ENCODE measurements around the gene MMP14. TPM values are rescaled to one million over a fixed set of nuclear protein-coding genes. Genes with fewer than 3 reads are reported as not detected.
"Not testable (repeated sequence)": the region's sequence is repeated elsewhere in the genome, so short reads cannot be mapped to it uniquely, and the experiment has no call there.

MMP14 gene
- total RNA-seq, 2 experiments from 2014 or later: 2.8 to 9.0 TPM

GRCh38 chr14:22854963-22855724 lies 18.8 kb downstream of the MMP14 start:
- ChIA-PET CTCF (ENCODE audit: unreplicated experiment) (interaction anchor here (0.7 to 1.0 kb wide), 3 partner anchors 10 to 285 kb away, joined by 3 to 4 read pairs (median 3); partner anchors contain the start of gene LRP10), POLR2A (interaction anchor here (0.6 to 6.0 kb wide), 12 partner anchors 9 to 81 kb away, joined by 3 to 42 read pairs (median 3); partner anchors contain the start of genes LRP10 and RBM23)
- no peak for DNase-seq (ENCODE audit: low spot score)
- H3K4me3 ChIP-seq (ENCODE audit: low read depth, low read length, poor library complexity, severe bottlenecking): no peak overlapping the region
- no peak overlapping the region for H2AFZ ChIP-seq (ENCODE audit: low read length)
- no peaks in the 10 kb centered on the region for H3K9me2 ChIP-seq (ENCODE audit: insufficient read depth, low read length)
- H3K4me1 ChIP-seq (ENCODE audit: insufficient read depth, low read length, poor library complexity, severe bottlenecking): peaks cover 13% of the 10 kb centered on the region
- H3K9me3 ChIP-seq (ENCODE audit: low read length): no peaks in the 10 kb centered on the region
- intact Hi-C loops (cut with micrococcal nuclease; ENCODE audit: unreplicated experiment): loop anchor here (5.0 kb wide), 1 partner anchor 268 kb away; the partner anchor contains the start of gene DAD1
- no peaks in the 10 kb centered on the region for H3K79me2 ChIP-seq (ENCODE audit: insufficient read depth, low read depth, low read length)
- H3K4me2 ChIP-seq (ENCODE audit: low read length): no peak overlapping the region
- H3K36me3 ChIP-seq (ENCODE audit: insufficient read depth, low read length): no peaks in the 10 kb centered on the region
- H3K27ac ChIP-seq (ENCODE audit: low read depth, low read length, poor library complexity, severe bottlenecking): no peak overlapping the region
- no peaks in the 10 kb centered on the region for H4K20me1 ChIP-seq (ENCODE audit: insufficient read depth, low read length)
- BruUV-seq (replicated peaks): no TSS peak
- no peak for TF ChIP-seq EZH2phosphoT487 (IDR thresholded peaks at IDR 0.05; ENCODE audit: borderline replicate concordance, low read depth, low read length)
- TF ChIP-seq CTCF (conservative IDR thresholded peaks at IDR 0.05; ENCODE audit: low read length): no peak

GRCh38 chr14:22856428-22856827 lies 20.0 kb downstream of the MMP14 start:
- POLR2A ChIA-PET: no interaction called here

GRCh38 chr14:22860377-22860776 lies 24.0 kb downstream of the MMP14 start:
- H4K20me1 ChIP-seq (ENCODE audit: insufficient read depth, low read length); H3K4me2 ChIP-seq (ENCODE audit: low read length); intact Hi-C loops (cut with micrococcal nuclease; ENCODE audit: unreplicated experiment); H3K4me1 ChIP-seq (ENCODE audit: insufficient read depth, low read length, poor library complexity, severe bottlenecking); H3K9me3 ChIP-seq (ENCODE audit: low read length); H3K9me2 ChIP-seq (ENCODE audit: insufficient read depth, low read length); H3K27ac ChIP-seq (ENCODE audit: low read depth, low read length, poor library complexity, severe bottlenecking); H3K4me3 ChIP-seq (ENCODE audit: low read depth, low read length, poor library complexity, severe bottlenecking); H2AFZ ChIP-seq (ENCODE audit: low read length); DNase-seq (ENCODE audit: low spot score); BruUV-seq (replicated peaks); H3K36me3 ChIP-seq (ENCODE audit: insufficient read depth, low read length); H3K79me2 ChIP-seq (ENCODE audit: insufficient read depth, low read depth, low read length): not testable (repeated sequence)
- CTCF ChIA-PET (ENCODE audit: unreplicated experiment): interaction anchor here (0.6 kb wide), 1 partner anchor 271 kb away, joined by 4 read pairs; no protein-coding TSS in a partner anchor
- POLR2A ChIA-PET: interaction anchor here (0.6 to 1.5 kb wide), 12 partner anchors 11 to 509 kb away, joined by 3 to 9 read pairs (median 3); partner anchors contain the start of genes BCL2L2 and LRP10

More at GRCh38 chr14:22856428-22856827, 20.0 kb downstream of the MMP14 start:
- H4K20me1 ChIP-seq (ENCODE audit: insufficient read depth, low read length): no peaks in the 10 kb centered on the region
- H3K9me3 ChIP-seq (ENCODE audit: low read length): no peaks in the 10 kb centered on the region
- intact Hi-C loops (cut with micrococcal nuclease; ENCODE audit: unreplicated experiment): no loop called here
- no peak overlapping the region for H3K27ac ChIP-seq (ENCODE audit: low read depth, low read length, poor library complexity, severe bottlenecking)
- no peaks in the 10 kb centered on the region for H3K9me2 ChIP-seq (ENCODE audit: insufficient read depth, low read length)
- BruUV-seq (replicated peaks): no TSS peak
- H3K79me2 ChIP-seq (ENCODE audit: insufficient read depth, low read depth, low read length): no peaks in the 10 kb centered on the region
- TF ChIP-seq CTCF (conservative IDR thresholded peaks at IDR 0.05; ENCODE audit: low read length): no peak
- no peak for TF ChIP-seq EZH2phosphoT487 (IDR thresholded peaks at IDR 0.05; ENCODE audit: borderline replicate concordance, low read depth, low read length)
- peaks cover 13% of the 10 kb centered on the region for H3K4me1 ChIP-seq (ENCODE audit: insufficient read depth, low read length, poor library complexity, severe bottlenecking)
- H3K4me2 ChIP-seq (ENCODE audit: low read length): no peak overlapping the region
- H2AFZ ChIP-seq (ENCODE audit: low read length): no peak overlapping the region
- no peaks in the 10 kb centered on the region for H3K36me3 ChIP-seq (ENCODE audit: insufficient read depth, low read length)
- CTCF ChIA-PET (ENCODE audit: unreplicated experiment): no interaction called here
- no peak overlapping the region for H3K4me3 ChIP-seq (ENCODE audit: low read depth, low read length, poor library complexity, severe bottlenecking)
- no peak for DNase-seq (ENCODE audit: low spot score)
